Stimulated activated CD4-positive, alpha-beta T cell treated with anti-CD3 and anti-CD28 coated beads, Interleukin-4, amount 100 ng/mL, for 1 hour (primary cell): ENCODE measurements around the gene CWC15.
"Not testable (repeated sequence)": the region's sequence is repeated elsewhere in the genome, so short reads cannot be mapped to it uniquely, and the experiment has no call there.

Source experiments
- DNase-seq: peaks from one replicate; pipeline ENCODE4 v3.0.0-alpha.2; 2020

The CWC15 gene

GRCh38 chr11:94948070-94948617 lies 25.2 kb downstream of the CWC15 start:
- DNase-seq, result no peak

- no peak for DNase-seq
Measured at GRCh38 chr11:94946812-94947211, 26.5 kb downstream of the CWC15 start.

GRCh38 chr11:94941131-94941530 lies 32.2 kb downstream of the CWC15 start:
- no peak for DNase-seq

GRCh38 chr11:94939346-94939745 lies 34.0 kb downstream of the CWC15 start:
- no peak for DNase-seq

- DNase-seq, result no peak
Measured at GRCh38 chr11:94938095-94939055, 35.0 kb downstream of the CWC15 start.

GRCh38 chr11:94934846-94935245 lies 38.5 kb downstream of the CWC15 start:
- no peak for DNase-seq

GRCh38 chr11:94934362-94934761 lies 39.0 kb downstream of the CWC15 start:
- DNase-seq, result no peak

- no peak for DNase-seq
Measured at GRCh38 chr11:94933223-94934130, 39.9 kb downstream of the CWC15 start.

- no peak for DNase-seq
Measured at GRCh38 chr11:94932503-94932902, 40.9 kb downstream of the CWC15 start.

GRCh38 chr11:94932072-94932471 lies 41.3 kb downstream of the CWC15 start:
- DNase-seq, result not testable (repeated sequence)

- DNase-seq, result no peak
Measured at GRCh38 chr11:94928117-94928990, 45.0 kb downstream of the CWC15 start.

- DNase-seq, result no peak
Measured at GRCh38 chr11:94926698-94927237, 46.6 kb downstream of the CWC15 start.

- no peak for DNase-seq
Measured at GRCh38 chr11:94926271-94926625, 47.1 kb downstream of the CWC15 start.

- no peak for DNase-seq
Measured at GRCh38 chr11:94925422-94926270, 47.7 kb downstream of the CWC15 start.

GRCh38 chr11:94924612-94925011 lies 48.7 kb downstream of the CWC15 start:
- no peak for DNase-seq

- no peak for DNase-seq
Measured at GRCh38 chr11:94924171-94924572, 49.2 kb downstream of the CWC15 start.

GRCh38 chr11:94923004-94923334 lies 50.4 kb downstream of the CWC15 start:
- DNase-seq, result no peak

GRCh38 chr11:94922321-94923003 lies 50.9 kb downstream of the CWC15 start:
- no peak for DNase-seq

GRCh38 chr11:94920311-94920710 lies 53.0 kb downstream of the CWC15 start:
- no peak for DNase-seq

GRCh38 chr11:94913718-94914394 lies 59.5 kb downstream of the CWC15 start:
- DNase-seq, result not testable (repeated sequence)
